Measurements from ENCODE around the gene UBE2D2. TPM values are rescaled to one million over a fixed set of nuclear protein-coding genes. Genes with fewer than 3 reads are reported as not detected.
A peak's percentile ranks its signal among the peaks of the same experiment; 100 is the strongest.

Gene UBE2D2
- total and polyA plus RNA-seq, 3 experiments from 2014 or later, result 253 to 285 (median 274) TPM

DNA sequence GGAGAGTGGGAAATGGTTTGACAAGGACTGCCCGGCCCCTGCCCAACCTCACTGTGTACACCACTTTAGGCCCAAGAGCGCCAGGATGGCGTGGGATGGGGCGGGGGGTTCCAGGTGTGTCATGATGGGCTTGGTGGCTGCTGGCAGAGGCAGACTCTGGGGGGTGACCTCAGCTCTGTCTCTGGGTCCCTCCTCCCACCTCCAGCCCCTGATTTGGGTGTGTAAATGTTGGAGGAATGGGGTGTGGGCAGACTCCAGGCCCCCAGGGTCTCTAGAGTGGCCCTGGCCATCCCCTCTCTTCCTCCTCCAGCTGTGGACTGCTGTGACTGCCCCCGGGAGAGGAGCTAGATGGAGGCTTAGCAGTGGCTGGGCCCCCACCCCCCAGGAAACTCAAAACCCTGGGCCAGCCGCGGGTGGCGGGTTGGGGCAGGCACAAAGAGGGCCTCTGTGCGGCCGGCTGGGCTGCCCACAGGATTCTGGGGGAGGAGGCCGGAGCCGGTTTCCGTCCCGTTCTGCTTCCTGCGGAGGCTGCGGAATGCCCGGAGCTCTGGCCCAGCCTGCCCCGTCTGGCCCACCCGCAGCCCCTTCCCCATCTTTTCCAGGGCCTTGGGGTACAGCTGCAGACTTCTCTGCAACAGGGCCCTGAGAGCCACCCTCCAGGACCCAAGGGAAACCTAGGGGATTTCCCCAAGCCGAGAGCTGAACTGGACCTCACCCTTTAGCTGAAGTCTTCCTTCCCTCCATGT lies 110.1 kb downstream of the UBE2D2 start:
- Histone ChIP-seq H3K4me3 (ENCODE audit: low read length) (no peak overlapping the region), H3K27me3 (ENCODE audit: insufficient read depth, low read length, poor library complexity, severe bottlenecking) (no peaks in the 10 kb centered on the region), H3K36me3 (ENCODE audit: insufficient read depth, low read length) (no peaks in the 10 kb centered on the region), H3K27ac (ENCODE audit: low read depth, low read length) (peak overlapping the region; percentile 66), H3K9me3 (ENCODE audit: low read length) (no peaks in the 10 kb centered on the region), H3K4me1 (ENCODE audit: insufficient read depth, low read length) (peaks cover 46% of the 10 kb centered on the region)
- CTCF ChIA-PET, result interaction anchor here (1.4 to 6.8 kb wide), 6 partner anchors 20 to 95 kb away, joined by 4 to 87 read pairs (median 17); partner anchors contain the start of gene CXXC5
- Mint-ChIP-seq H3K4me1 (peaks cover 51 to 54% (median 53%) of the 10 kb centered on the region in 3 donors), H3K27me3 (no peaks in the 10 kb centered on the region), H3K4me3 (peak overlapping the region in 5 of 7 donors; percentile 10 to 94 (median 89)), H3K9me3 (no peaks in the 10 kb centered on the region), H3K36me3 (peaks cover 0 to 3% (median 2%) of the 10 kb centered on the region in 3 donors), H3K27ac (peak overlapping the region; percentile 2 to 99 (median 94))
- no peak for DNase-seq
- POLR2A ChIA-PET, result interaction anchor here (0.5 to 2.0 kb wide), 3 partner anchors 33 to 95 kb away, joined by 3 to 12 read pairs (median 9); no protein-coding TSS in a partner anchor

GRCh38 chr5:139675213-139675612 lies 114.1 kb downstream of the UBE2D2 start:
- H3K36me3 ChIP-seq (ENCODE audit: insufficient read depth, low read length), result no peaks in the 10 kb centered on the region
- Mint-ChIP-seq H3K27me3 (no peaks in the 10 kb centered on the region), H3K36me3 (peaks cover 0 to 2% (median 2%) of the 10 kb centered on the region in 3 donors), H3K4me3 (peak overlapping the region in 1 of 7 donors; percentile 18), H3K27ac (peak overlapping the region in 5 of 8 donors; percentile 40 to 95 (median 82)), H3K9me3 (no peaks in the 10 kb centered on the region), H3K4me1 (peaks cover 16 to 26% (median 20%) of the 10 kb centered on the region in 3 donors)
- no peaks in the 10 kb centered on the region for H3K27me3 ChIP-seq (ENCODE audit: insufficient read depth, low read length, poor library complexity, severe bottlenecking)
- H3K4me1 ChIP-seq (ENCODE audit: insufficient read depth, low read length), result peaks cover 10% of the 10 kb centered on the region
- H3K4me3 ChIP-seq (ENCODE audit: low read length), result no peak overlapping the region
- POLR2A ChIA-PET, result no interaction called here
- H3K27ac ChIP-seq (ENCODE audit: low read depth, low read length), result no peak overlapping the region
- H3K9me3 ChIP-seq (ENCODE audit: low read length), result no peaks in the 10 kb centered on the region
- no peak for DNase-seq
- CTCF ChIA-PET, result interaction anchor here (2.9 kb wide), 1 partner anchor 42 kb away, joined by 8 read pairs; no protein-coding TSS in a partner anchor

- no peak overlapping the region for H3K4me3 Mint-ChIP-seq
- H3K9me3 Mint-ChIP-seq, result no peaks in the 10 kb centered on the region
- Histone ChIP-seq H3K36me3 (ENCODE audit: insufficient read depth, low read length) (no peaks in the 10 kb centered on the region), H3K9me3 (ENCODE audit: low read length) (no peaks in the 10 kb centered on the region), H3K4me3 (ENCODE audit: low read length) (no peak overlapping the region), H3K27ac (ENCODE audit: low read depth, low read length) (no peak overlapping the region), H3K4me1 (ENCODE audit: insufficient read depth, low read length) (peaks cover 4% of the 10 kb centered on the region), H3K27me3 (ENCODE audit: insufficient read depth, low read length, poor library complexity, severe bottlenecking) (no peaks in the 10 kb centered on the region)
- H3K27me3 Mint-ChIP-seq, result no peaks in the 10 kb centered on the region
- H3K4me1 Mint-ChIP-seq, result peaks cover 10 to 20% (median 14%) of the 10 kb centered on the region in 3 donors
- peaks cover 0 to 3% (median 2%) of the 10 kb centered on the region in 3 donors for H3K36me3 Mint-ChIP-seq
- ChIA-PET POLR2A (no interaction called here), CTCF (interaction anchor here (2.9 kb wide), 1 partner anchor 43 kb away, joined by 8 read pairs; no protein-coding TSS in a partner anchor)
- no peak for DNase-seq
- H3K27ac Mint-ChIP-seq, result peak overlapping the region in 1 of 8 donors; percentile 95
Observed at GRCh38 chr5:139675825-139676224, 114.7 kb downstream of the UBE2D2 start.

DNA sequence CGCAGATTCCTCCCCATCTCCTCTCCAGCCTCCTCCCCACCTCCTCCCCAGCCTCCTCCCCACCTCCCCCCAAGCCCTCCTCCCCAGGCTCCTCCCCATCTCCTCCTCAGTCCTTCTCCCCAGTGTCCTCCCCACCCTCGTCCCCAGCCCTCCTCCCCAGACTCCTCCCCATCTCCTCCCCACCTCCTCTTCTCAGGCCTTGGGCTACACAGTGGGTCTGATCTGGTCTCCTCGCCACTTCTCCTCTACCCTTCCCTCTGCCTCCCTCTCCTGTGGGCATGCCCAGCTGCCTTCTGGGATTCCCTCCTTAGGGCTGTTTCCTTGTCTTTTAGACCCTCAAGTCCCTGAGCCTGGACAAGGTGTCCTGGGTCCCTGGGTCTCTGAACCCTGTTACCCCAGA lies 115.3 kb downstream of the UBE2D2 start:
- Mint-ChIP-seq H3K4me3 (no peak overlapping the region), H3K36me3 (peaks cover 0 to 5% (median 2%) of the 10 kb centered on the region in 3 donors), H3K27me3 (no peaks in the 10 kb centered on the region), H3K4me1 (peaks cover 7 to 16% (median 12%) of the 10 kb centered on the region in 3 donors), H3K27ac (peak overlapping the region in 4 of 8 donors; percentile 58 to 93 (median 79)), H3K9me3 (no peaks in the 10 kb centered on the region)
- ChIA-PET CTCF (interaction anchor here (1.7 to 2.9 kb wide), 2 partner anchors 40 to 43 kb away, joined by 5 to 8 read pairs; no protein-coding TSS in a partner anchor), POLR2A (no interaction called here)
- no peak overlapping the region for H3K4me3 ChIP-seq (ENCODE audit: low read length)
- H3K9me3 ChIP-seq (ENCODE audit: low read length), result no peaks in the 10 kb centered on the region
- H3K27ac ChIP-seq (ENCODE audit: low read depth, low read length), result no peak overlapping the region
- no peak for DNase-seq
- no peaks in the 10 kb centered on the region for H3K36me3 ChIP-seq (ENCODE audit: insufficient read depth, low read length)
- no peaks in the 10 kb centered on the region for H3K4me1 ChIP-seq (ENCODE audit: insufficient read depth, low read length)
- H3K27me3 ChIP-seq (ENCODE audit: insufficient read depth, low read length, poor library complexity, severe bottlenecking), result no peaks in the 10 kb centered on the region

GRCh38 chr5:139676951-139677735 lies 116.0 kb downstream of the UBE2D2 start:
- ChIA-PET POLR2A (interaction anchor here (0.6 kb wide), 1 partner anchor 44 kb away, joined by 3 read pairs; no protein-coding TSS in a partner anchor), CTCF (interaction anchor here (1.0 to 1.7 kb wide), 4 partner anchors 13 to 89 kb away, joined by 3 to 5 read pairs (median 4); no protein-coding TSS in a partner anchor)
- Histone ChIP-seq H3K9me3 (ENCODE audit: low read length) (no peaks in the 10 kb centered on the region), H3K27ac (ENCODE audit: low read depth, low read length) (no peak overlapping the region), H3K36me3 (ENCODE audit: insufficient read depth, low read length) (no peaks in the 10 kb centered on the region), H3K4me3 (ENCODE audit: low read length) (no peak overlapping the region), H3K4me1 (ENCODE audit: insufficient read depth, low read length) (no peaks in the 10 kb centered on the region), H3K27me3 (ENCODE audit: insufficient read depth, low read length, poor library complexity, severe bottlenecking) (no peaks in the 10 kb centered on the region)
- peak overlapping the region in 5 of 8 donors; percentile 20 to 88 (median 66) for H3K27ac Mint-ChIP-seq
- peaks cover 2 to 13% (median 8%) of the 10 kb centered on the region in 3 donors for H3K4me1 Mint-ChIP-seq
- no peaks in the 10 kb centered on the region for H3K27me3 Mint-ChIP-seq
- H3K36me3 Mint-ChIP-seq, result peaks cover 0 to 7% (median 2%) of the 10 kb centered on the region in 3 donors
- no peak overlapping the region for H3K4me3 Mint-ChIP-seq
- H3K9me3 Mint-ChIP-seq, result no peaks in the 10 kb centered on the region
- no peak for DNase-seq

Other genes with a start within 250 kb of the UBE2D2 start
- gene PAIP2, start 219.5 kb upstream of the UBE2D2 start, total RNA-seq, result 10 to 100 TPM; 67.9 to 77.0 TPM
- gene PAIP2, start 219.5 kb upstream of the UBE2D2 start, polyA plus RNA-seq, result 342 TPM
- gene SLC23A1, start 178.0 kb upstream of the UBE2D2 start, total RNA-seq, result under 1 TPM in 1 of 2 experiments, not detected in 1; 0.33 TPM
- gene SLC23A1, start 178.0 kb upstream of the UBE2D2 start, polyA plus RNA-seq, result not detected
- 1 to 10 TPM; 5.1 to 6.4 TPM for gene MZB1, start 171.4 kb upstream of the UBE2D2 start, total RNA-seq
- gene MZB1, start 171.4 kb upstream of the UBE2D2 start, polyA plus RNA-seq, result 3.5 TPM
- 1 to 10 TPM; 6.7 to 7.2 TPM for gene PROB1, start 166.2 kb upstream of the UBE2D2 start, total RNA-seq
- gene PROB1, start 166.2 kb upstream of the UBE2D2 start, polyA plus RNA-seq, result 0.72 TPM
- gene SPATA24, start 157.2 kb upstream of the UBE2D2 start, total RNA-seq, result 1 to 10 TPM; 3.6 to 3.9 TPM
- 4.2 TPM for gene SPATA24, start 157.2 kb upstream of the UBE2D2 start, polyA plus RNA-seq
- 10 to 100 TPM; 25.3 to 25.7 TPM for gene DNAJC18, start 121.8 kb upstream of the UBE2D2 start, total RNA-seq
- 10.2 TPM for gene DNAJC18, start 121.8 kb upstream of the UBE2D2 start, polyA plus RNA-seq
- gene ECSCR, start 98.6 kb upstream of the UBE2D2 start, total RNA-seq, result under 1 TPM; 0.82 to 0.83 TPM
- gene ECSCR, start 98.6 kb upstream of the UBE2D2 start, polyA plus RNA-seq, result not detected
- under 1 TPM; 0.11 to 0.28 TPM for gene SMIM33, start 90.3 kb upstream of the UBE2D2 start, total RNA-seq
- 1.1 TPM for gene SMIM33, start 90.3 kb upstream of the UBE2D2 start, polyA plus RNA-seq
- gene STING1, start 78.6 kb upstream of the UBE2D2 start, total RNA-seq, result 100 to 1,000 TPM; 107 to 109 TPM
- 116 TPM for gene STING1, start 78.6 kb upstream of the UBE2D2 start, polyA plus RNA-seq
- gene CXXC5, start 87.0 kb downstream of the UBE2D2 start, total RNA-seq, result 1 to 10 TPM; 2.1 to 3.1 TPM
- gene CXXC5, start 87.0 kb downstream of the UBE2D2 start, polyA plus RNA-seq, result 67.0 TPM
- gene PSD2, start 234.5 kb downstream of the UBE2D2 start, total RNA-seq, result not detected
- gene PSD2, start 234.5 kb downstream of the UBE2D2 start, polyA plus RNA-seq, result 0.12 TPM